GM12873 (cell line): ENCODE measurements around the gene FNDC1.

Source experiments
- CTCF ChIP-seq: IDR thresholded peaks from 2 replicates; pipeline ENCODE4 v1.5.1; 2012; ENCODE audit warnings: low read depth, mild to moderate bottlenecking, moderate library complexity, low read length, control low read depth; ENCODE audit not compliant: insufficient read depth; ENCODE audit errors: missing control alignments

FNDC1 gene

GRCh38 chr6:159255434-159255951 lies 86.3 kb downstream of the FNDC1 start:
- TF ChIP-seq CTCF, result no peak

GRCh38 chr6:159256128-159256527 lies 86.9 kb downstream of the FNDC1 start:
- no peak for TF ChIP-seq CTCF

- TF ChIP-seq CTCF, result no peak
Measured at GRCh38 chr6:159257846-159258245, 88.6 kb downstream of the FNDC1 start.

- TF ChIP-seq CTCF, result no peak
Measured at GRCh38 chr6:159259441-159260125, 90.4 kb downstream of the FNDC1 start.

GRCh38 chr6:159260208-159260607 lies 91.0 kb downstream of the FNDC1 start:
- TF ChIP-seq CTCF, result no peak

GRCh38 chr6:159261995-159262394 lies 92.8 kb downstream of the FNDC1 start:
- TF ChIP-seq CTCF, result no peak

GRCh38 chr6:159262586-159262985 lies 93.4 kb downstream of the FNDC1 start:
- no peak for TF ChIP-seq CTCF

GRCh38 chr6:159267165-159267564 lies 98.0 kb downstream of the FNDC1 start:
- TF ChIP-seq CTCF, result no peak
